ENCODE data around the gene CDK10. TPM values are rescaled to one million over a fixed set of nuclear protein-coding genes. Genes with fewer than 3 reads are reported as not detected.
A peak's percentile ranks its signal among the peaks of the same experiment; 100 is the strongest.

Gene CDK10
- total RNA-seq, 2 experiments from 2014 or later: 58.9 to 62.8 TPM

GRCh38 chr16:89700100-89700648 lies 13.7 kb downstream of the CDK10 start:
- H3K27ac Mint-ChIP-seq: peak overlapping the region; percentile 81
- peak overlapping the region; percentile 83 for H3K4me3 Mint-ChIP-seq
- ChIA-PET CTCF (interaction anchor here (0.7 to 5.9 kb wide), 36 partner anchors 11 to 217 kb away, joined by 3 to 73 read pairs (median 4); partner anchors contain the start of genes CDK10, CHMP1A, FANCA and SPATA33), POLR2A (interaction anchor here (0.6 to 4.4 kb wide), 18 partner anchors 11 to 1981 kb away, joined by 3 to 35 read pairs (median 4); partner anchors contain the start of genes CDK10, FANCA, TCF25 and VPS9D1)
- Histone ChIP-seq H3K9me3 (ENCODE audit: control insufficient read depth in 1 of 2, insufficient read depth in 1 of 2, low read length in 2 of 2) (no peaks in the 10 kb centered on the region), H3K27me3 (ENCODE audit: control insufficient read depth in 1 of 2, insufficient read depth in 2 of 2, low read length in 2 of 2) (no peaks in the 10 kb centered on the region), H3K27ac (ENCODE audit: low read depth in 1 of 2, low read length in 2 of 2) (peak overlapping the region; percentile 77 to 92), H3K4me1 (ENCODE audit: insufficient read depth, low read length) (peaks cover 44% of the 10 kb centered on the region), H3K4me3 (ENCODE audit: low read length) (peak overlapping the region; percentile 63), H3K36me3 (ENCODE audit: insufficient read depth, low read length) (peaks cover 6% of the 10 kb centered on the region)
- H3K27me3 Mint-ChIP-seq: no peaks in the 10 kb centered on the region
- ATAC-seq (ENCODE audit: poor library complexity) (peak; percentile 13), DNase-seq (peak; percentile 87 to 99 (median 94))
- peaks cover 21% of the 10 kb centered on the region for H3K36me3 Mint-ChIP-seq (ENCODE audit: low read depth)
- H3K4me1 Mint-ChIP-seq (ENCODE audit: low read depth): peaks cover 16% of the 10 kb centered on the region
- intact Hi-C loops (cut with DNase I, micrococcal nuclease): loop anchor here (1.0 to 5.0 kb wide), 5 partner anchors 14 to 317 kb away; partner anchors contain the start of genes CDK10 (in 1 of the 2) and DBNDD1 (in 1 of the 2)
- H3K9me3 Mint-ChIP-seq: no peaks in the 10 kb centered on the region
- peak; percentile 80 for TF ChIP-seq CTCF (IDR thresholded peaks at IDR 0.05)

GRCh38 chr16:89700649-89701424 lies 14.3 kb downstream of the CDK10 start:
- Histone ChIP-seq H3K4me3 (ENCODE audit: low read length) (peak overlapping the region; percentile 63), H3K27me3 (ENCODE audit: control insufficient read depth in 1 of 2, insufficient read depth in 2 of 2, low read length in 2 of 2) (no peaks in the 10 kb centered on the region), H3K27ac (ENCODE audit: low read depth in 1 of 2, low read length in 2 of 2) (peak overlapping the region; percentile 77 to 92), H3K4me1 (ENCODE audit: insufficient read depth, low read length) (peaks cover 45% of the 10 kb centered on the region), H3K36me3 (ENCODE audit: insufficient read depth, low read length) (peaks cover 6% of the 10 kb centered on the region), H3K9me3 (ENCODE audit: control insufficient read depth in 1 of 2, insufficient read depth in 1 of 2, low read length in 2 of 2) (no peaks in the 10 kb centered on the region)
- DNase-seq (peak in 13 of 14 experiments; percentile 27 to 88 (median 51)), ATAC-seq (ENCODE audit: poor library complexity) (peak; percentile 22)
- peaks cover 14% of the 10 kb centered on the region for H3K36me3 Mint-ChIP-seq (ENCODE audit: low read depth)
- peak overlapping the region; percentile 81 for H3K27ac Mint-ChIP-seq
- peaks cover 18% of the 10 kb centered on the region for H3K4me1 Mint-ChIP-seq (ENCODE audit: low read depth)
- intact Hi-C loops (cut with DNase I, micrococcal nuclease): loop anchor here (1.0 to 5.0 kb wide), 8 partner anchors 15 to 316 kb away; partner anchors contain the start of genes CDK10 (in 1 of the 2), DBNDD1 (in 1 of the 2) and TCF25 (in 1 of the 2)
- POLR2A ChIA-PET: interaction anchor here (0.7 to 4.4 kb wide), 18 partner anchors 10 to 1981 kb away, joined by 3 to 35 read pairs (median 4); partner anchors contain the start of genes CDK10, TCF25 and VPS9D1
- CTCF ChIA-PET: interaction anchor here (0.7 to 5.9 kb wide), 36 partner anchors 11 to 216 kb away, joined by 3 to 73 read pairs (median 4); partner anchors contain the start of genes CDK10, CHMP1A, FANCA and SPATA33
- no peaks in the 10 kb centered on the region for H3K27me3 Mint-ChIP-seq
- H3K4me3 Mint-ChIP-seq: peak overlapping the region; percentile 83
- no peaks in the 10 kb centered on the region for H3K9me3 Mint-ChIP-seq
- no peak for TF ChIP-seq CTCF (IDR thresholded peaks at IDR 0.05)

Data from CD4-positive, alpha-beta T cell (primary cell).